ENCODE results near the gene PRTN3.

The PRTN3 gene
- total RNA-seq, result 0 to 0.15 (median 0.06) reads per million in 4 donors

GRCh38 chr19:840519-841206 is at the start of gene PRTN3:
Gene PRTN3 (plus strand): TSS chr19:840999. CDS start chr19:841009, 10 bp downstream.
- no peak for DNase-seq

GRCh38 chr19:791007-791566 is 49.7 kb upstream of the PRTN3 start:
- DNase-seq, result no peak

- no peak for DNase-seq
These were observed 49.1 kb upstream of the PRTN3 start for GRCh38 chr19:791567-792305.

GRCh38 chr19:792306-792885 is 48.4 kb upstream of the PRTN3 start:
- DNase-seq, result no peak

GRCh38 chr19:793806-794205 is 47.0 kb upstream of the PRTN3 start:
- DNase-seq, result no peak

GRCh38 chr19:795073-795611 is 45.7 kb upstream of the PRTN3 start:
- DNase-seq, result no peak

- no peak for DNase-seq
These were observed 44.9 kb upstream of the PRTN3 start for GRCh38 chr19:795691-796581.

GRCh38 chr19:796692-797527 is 43.9 kb upstream of the PRTN3 start, which contains the start of gene PTBP1:
Gene PTBP1 (plus strand): TSS chr19:797452. CDS start chr19:797498, 46 bp downstream.
- DNase-seq, result peak; percentile 99 to 100 (median 100)

GRCh38 chr19:797528-798414 is 43.0 kb upstream of the PRTN3 start:
- DNase-seq, result peak; percentile 77 to 93 (median 79)

GRCh38 chr19:798415-799075 is 42.3 kb upstream of the PRTN3 start:
- no peak for DNase-seq

- peak in 1 of 5 donors; percentile 32 for DNase-seq
These were observed 41.5 kb upstream of the PRTN3 start for GRCh38 chr19:799076-799881.

GRCh38 chr19:800360-801029 is 40.3 kb upstream of the PRTN3 start:
- no peak for DNase-seq

GRCh38 chr19:801030-801860 is 39.6 kb upstream of the PRTN3 start:
- no peak for DNase-seq

- no peak for DNase-seq
These were observed 38.8 kb upstream of the PRTN3 start for GRCh38 chr19:801861-802497.

GRCh38 chr19:802498-803098 is 38.2 kb upstream of the PRTN3 start:
- DNase-seq, result no peak

- DNase-seq, result no peak
These were observed 37.7 kb upstream of the PRTN3 start for GRCh38 chr19:803099-803561.
